ENCODE measurements around the gene SVEP1.

Gene SVEP1

GRCh38 chr9:110357505-110357904, 222.0 kb downstream of the SVEP1 start:
- DNase-seq = no peak

- DNase-seq = no peak
Observed at GRCh38 chr9:110356639-110357395, 222.7 kb downstream of the SVEP1 start.

- DNase-seq = no peak
Observed at GRCh38 chr9:110355911-110356310, 223.6 kb downstream of the SVEP1 start.

- DNase-seq = peak; percentile 31
Observed at GRCh38 chr9:110351009-110351467, 228.5 kb downstream of the SVEP1 start.

GRCh38 chr9:110346325-110346724, 233.2 kb downstream of the SVEP1 start:
- no peak for DNase-seq

GRCh38 chr9:110344821-110345220, 234.7 kb downstream of the SVEP1 start:
- DNase-seq = no peak

GRCh38 chr9:110343551-110343950, 236.0 kb downstream of the SVEP1 start:
- DNase-seq = no peak

- no peak for DNase-seq
Observed at GRCh38 chr9:110340306-110340705, 239.2 kb downstream of the SVEP1 start.

GRCh38 chr9:110338143-110338542, 241.4 kb downstream of the SVEP1 start:
- no peak for DNase-seq

- no peak for DNase-seq
Observed at GRCh38 chr9:110337727-110338126, 241.8 kb downstream of the SVEP1 start, which contains the start of gene TXNDC8. TSS of gene TXNDC8 (minus strand) at chr9:110337863.

GRCh38 chr9:110336363-110336762, 243.2 kb downstream of the SVEP1 start:
- no peak for DNase-seq

GRCh38 chr9:110334871-110335270, 244.7 kb downstream of the SVEP1 start:
- DNase-seq = no peak

- DNase-seq = no peak
Observed at GRCh38 chr9:110334183-110334582, 245.4 kb downstream of the SVEP1 start.

GRCh38 chr9:110332766-110333165, 246.8 kb downstream of the SVEP1 start:
- DNase-seq = no peak

- DNase-seq = no peak
Observed at GRCh38 chr9:110330484-110331105, 248.9 kb downstream of the SVEP1 start.

- DNase-seq = no peak
Observed at GRCh38 chr9:110329639-110330230, 249.8 kb downstream of the SVEP1 start.

- DNase-seq = no peak
Observed at GRCh38 chr9:110328763-110329162, 250.8 kb downstream of the SVEP1 start.

GRCh38 chr9:110327716-110328115, 251.8 kb downstream of the SVEP1 start:
- no peak for DNase-seq

GRCh38 chr9:110323818-110324217, 255.7 kb downstream of the SVEP1 start:
- no peak for DNase-seq

- no peak for DNase-seq
Observed at GRCh38 chr9:110320651-110321445, 258.7 kb downstream of the SVEP1 start.

- DNase-seq = no peak
Observed at GRCh38 chr9:110319781-110320492, 259.6 kb downstream of the SVEP1 start.

- no peak for DNase-seq
Observed at GRCh38 chr9:110317911-110318310, 261.6 kb downstream of the SVEP1 start.
